Prostate gland (tissue), 2 donors: Measurements from ENCODE around the gene ERCC1.

Experiments
- CTCF ChIP-seq, 4 experiments: fragments of 200-600 bp in 2 of 4; fragments of 450-650 bp in 2 of 4; sonication (generic) in 2 of 4; IDR thresholded peaks; 1 replicate in 3 of 4; 2 replicates in 1 of 4; pipeline ENCODE4 v1.5.1; 2016 to 2019; ENCODE audit warnings: antibody characterized with exemption in 4 of 4, mild to moderate bottlenecking in 2 of 4, moderate library complexity in 2 of 4
- POLR2A ChIP-seq: fragments of 450-650 bp; IDR thresholded peaks from one replicate; pipeline ENCODE4 v1.6.1; 2016; ENCODE audit warnings: antibody characterized with exemption, mild to moderate bottlenecking
- POLR2AphosphoS5 ChIP-seq: sonication (generic); formaldehyde crosslinking; IDR thresholded peaks from one replicate; pipeline ENCODE4 v1.6.1; 2017; ENCODE audit warnings: antibody characterized with exemption

DNA sequence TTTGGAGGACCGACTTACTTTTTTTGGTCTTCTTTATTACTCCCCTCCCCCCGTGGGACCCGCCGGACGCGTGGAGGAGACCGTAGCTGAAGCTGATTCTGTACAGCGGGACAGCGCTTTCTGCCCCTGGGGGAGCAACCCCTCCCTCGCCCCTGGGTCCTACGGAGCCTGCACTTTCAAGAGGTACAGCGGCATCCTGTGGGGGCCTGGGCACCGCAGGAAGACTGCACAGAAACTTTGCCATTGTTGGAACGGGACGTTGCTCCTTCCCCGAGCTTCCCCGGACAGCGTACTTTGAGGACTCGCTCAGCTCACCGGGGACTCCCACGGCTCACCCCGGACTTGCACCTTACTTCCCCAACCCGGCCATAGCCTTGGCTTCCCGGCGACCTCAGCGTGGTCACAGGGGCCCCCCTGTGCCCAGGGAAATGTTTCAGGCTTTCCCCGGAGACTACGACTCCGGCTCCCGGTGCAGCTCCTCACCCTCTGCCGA lies 44.5 kb upstream of the ERCC1 start:
- TF ChIP-seq POLR2A, result no peak
- TF ChIP-seq CTCF (IDR thresholded peaks at IDR 0.05), result peak in 1 of 4 experiments; percentile 10
- TF ChIP-seq POLR2AphosphoS5, result no peak
